22Rv1 (cell line): ENCODE measurements around the gene GBA2.

Experiments
- H3K27ac ChIP-seq: fragments of 450-650 bp; 2 replicates; pipeline ENCODE4 v1.5.1; 2017
- CTCF ChIP-seq: fragments of 450-650 bp; IDR thresholded peaks from 2 replicates; pipeline ENCODE4 v1.5.1; 2017; ENCODE audit warnings: mild to moderate bottlenecking
- ZFX ChIP-seq: fragments of 450-650 bp; IDR thresholded peaks from 2 replicates; pipeline ENCODE4 v1.6.1; 2017; ENCODE audit warnings: antibody characterized with exemption, borderline replicate concordance

The GBA2 gene

GRCh38 chr9:35687972-35688557, 61.0 kb downstream of the GBA2 start:
- TF ChIP-seq ZFX, result no peak
- TF ChIP-seq CTCF, result no peak
- H3K27ac ChIP-seq, result no peak overlapping the region

GRCh38 chr9:35687306-35687705, 61.7 kb downstream of the GBA2 start:
- TF ChIP-seq CTCF (no peak), ZFX (no peak)
- H3K27ac ChIP-seq, result no peak overlapping the region
